IMR-90 (cell line): ENCODE results near the gene AMOTL2. TPM values are rescaled to one million over a fixed set of nuclear protein-coding genes. Genes with fewer than 3 reads are reported as not detected.

ENCODE experiments used
- ATAC-seq: fragments of 200-7000 bp; cut with Tn5 transposase; 2 replicates; pipeline ENCODE4 v1.9.1; 2020; ENCODE audit warnings: low read depth, mild to moderate bottlenecking, moderate library complexity
- BruUV-seq: library from RNA; stranded (reverse); fragments of 400-500 nt; replicated peaks from 2 replicates; lab custom pipeline; 2021; lab: Mats Ljungman, UMichigan
- CTCF ChIA-PET: fragments of 300-600 bp; formaldehyde crosslinking; extraction: SDS; loops from one replicate; lab custom pipeline; 2021; ENCODE audit warnings: antibody characterized with exemption; lab: Yijun Ruan, JAX
- POLR2A ChIA-PET: fragments of 300-600 bp; sonication (Branson Sonifier 250); formaldehyde crosslinking; loops from one replicate; lab custom pipeline; 2022; ENCODE audit warnings: antibody characterized with exemption; ENCODE audit not compliant: unreplicated experiment; lab: Charles Lee
- DNase-seq: peaks from one replicate; pipeline ENCODE4 v3.0.0; 2013
- H2AFZ ChIP-seq: replicated peaks from 2 replicates; pipeline ENCODE3; 2013; ENCODE audit warnings: low read length, mild to moderate bottlenecking; ENCODE audit not compliant: poor library complexity
- H2AK5ac ChIP-seq: 2 replicates; pipeline ENCODE4 v1.6.1; 2013; ENCODE audit warnings: low read depth, low read length, inconsistent platforms
- H2AK9ac ChIP-seq: replicated peaks from 2 replicates; pipeline ENCODE3; 2013; ENCODE audit warnings: mild to moderate bottlenecking, low read depth, low read length, moderate library complexity; ENCODE audit not compliant: poor library complexity
- H2BK120ac ChIP-seq: 2 replicates; pipeline ENCODE4 v1.6.1; 2013; ENCODE audit warnings: low read depth, low read length, inconsistent platforms
- H2BK15ac ChIP-seq: 3 replicates; pipeline ENCODE4 v1.6.1; 2013; ENCODE audit warnings: low read depth, low read length, inconsistent platforms
- H2BK20ac ChIP-seq: 2 replicates; pipeline ENCODE4 v1.6.1; 2013; ENCODE audit warnings: low read depth, mild to moderate bottlenecking, inconsistent platforms, low read length, moderate library complexity
- H2BK5ac ChIP-seq: 2 replicates; pipeline ENCODE4 v1.6.1; 2013; ENCODE audit warnings: mild to moderate bottlenecking, low read depth, low read length, inconsistent platforms; ENCODE audit not compliant: poor library complexity, severe bottlenecking
- H3K14ac ChIP-seq: replicated peaks from 2 replicates; pipeline ENCODE4 v1.6.1; 2013; ENCODE audit warnings: low read depth, low read length, inconsistent platforms
- H3K18ac ChIP-seq: 2 replicates; pipeline ENCODE4 v1.6.1; 2013; ENCODE audit warnings: low read depth, low read length, control low read depth
- H3K23ac ChIP-seq: 2 replicates; pipeline ENCODE4 v1.6.1; 2013; ENCODE audit warnings: low read depth, low read length, inconsistent platforms
- H3K27ac ChIP-seq: 2 replicates; pipeline ENCODE4 v1.5.1; 2013; ENCODE audit warnings: mild to moderate bottlenecking, control low read depth, low read length; ENCODE audit not compliant: insufficient read depth
- H3K27me3 ChIP-seq: 2 replicates; pipeline ENCODE4 v1.6.1; 2013; ENCODE audit warnings: low read length; ENCODE audit not compliant: control insufficient read depth, insufficient read depth
- H3K36me3 ChIP-seq: 2 replicates; pipeline ENCODE4 v1.6.1; 2013; ENCODE audit warnings: low read length, mixed read lengths; ENCODE audit not compliant: control insufficient read depth, insufficient read depth
- H3K4ac ChIP-seq: 2 replicates; pipeline ENCODE4 v1.6.1; 2013; ENCODE audit warnings: low read depth, low read length, inconsistent platforms
- H3K4me1 ChIP-seq: 2 replicates; pipeline ENCODE4 v1.6.1; 2013; ENCODE audit warnings: low read length, mixed read lengths; ENCODE audit not compliant: control insufficient read depth, insufficient read depth
- H3K4me2 ChIP-seq: 2 replicates; pipeline ENCODE4 v1.6.1; 2013; ENCODE audit warnings: low read depth, mild to moderate bottlenecking, control low read depth, low read length, moderate library complexity
- H3K4me3 ChIP-seq: 2 replicates; pipeline ENCODE4 v1.5.1; 2013; ENCODE audit warnings: low read depth, mild to moderate bottlenecking, control low read depth, low read length, moderate library complexity; ENCODE audit not compliant: insufficient read depth
- H3K56ac ChIP-seq: 2 replicates; pipeline ENCODE4 v1.6.1; 2013; ENCODE audit warnings: low read length, inconsistent platforms; ENCODE audit not compliant: insufficient read depth; ENCODE audit errors: extremely low read depth
- H3K79me1 ChIP-seq, 2 experiments: 2 replicates each; pipeline ENCODE4 v1.6.1; 2013; ENCODE audit warnings: low read length in 2 of 2, inconsistent platforms in 1 of 2, low read depth in 1 of 2
- H3K9ac ChIP-seq: 2 replicates; pipeline ENCODE4 v1.6.1; 2013; ENCODE audit warnings: low read depth, low read length, control low read depth
- H3K9me1 ChIP-seq: 2 replicates; pipeline ENCODE4 v1.6.1; 2013; ENCODE audit warnings: low read length, inconsistent platforms; ENCODE audit not compliant: insufficient read depth
- H3K9me3 ChIP-seq: 2 replicates; pipeline ENCODE4 v1.6.1; 2013; ENCODE audit warnings: low read length; ENCODE audit not compliant: control insufficient read depth, insufficient read depth
- H4K20me1 ChIP-seq: 2 replicates; pipeline ENCODE4 v1.6.1; 2013; ENCODE audit warnings: low read length, inconsistent platforms; ENCODE audit not compliant: insufficient read depth
- H4K5ac ChIP-seq: 2 replicates; pipeline ENCODE4 v1.6.1; 2013; ENCODE audit warnings: mild to moderate bottlenecking, low read depth, low read length, control low read depth
- H4K8ac ChIP-seq, 2 experiments: 2 replicates each; pipeline ENCODE4 v1.6.1; 2013; ENCODE audit warnings: low read depth in 2 of 2, low read length in 2 of 2, control low read depth in 1 of 2, inconsistent platforms in 1 of 2
- H4K91ac ChIP-seq: 2 replicates; pipeline ENCODE4 v1.6.1; 2013; ENCODE audit warnings: low read depth, low read length, inconsistent platforms; ENCODE audit not compliant: insufficient read depth
- BHLHE40 ChIP-seq: fragments of 150-350 bp; IDR thresholded peaks from 2 replicates; pipeline ENCODE4 v1.6.1; 2016; ENCODE audit warnings: mild to moderate bottlenecking, low read depth, low read length
- FOS ChIP-seq: fragments of 150-350 bp; IDR thresholded peaks from 2 replicates; pipeline ENCODE4 v1.6.1; 2016; ENCODE audit warnings: low read depth, low read length
- MXI1 ChIP-seq: IDR thresholded peaks from 2 replicates; pipeline ENCODE4 v1.6.1; 2012; ENCODE audit warnings: low read depth, mild to moderate bottlenecking, low read length, moderate library complexity, borderline replicate concordance
- NFE2L2 ChIP-seq: fragments of 150-350 bp; IDR thresholded peaks from 2 replicates; pipeline ENCODE4 v1.6.1; 2016; ENCODE audit warnings: low read depth, mild to moderate bottlenecking, low read length
- POLR2A ChIP-seq: IDR thresholded peaks from 2 replicates; pipeline ENCODE4 v1.6.1; 2012; ENCODE audit warnings: mild to moderate bottlenecking, low read depth, low read length
- RAD21 ChIP-seq: IDR thresholded peaks from 2 replicates; pipeline ENCODE4 v1.6.1; 2012; ENCODE audit warnings: low read length, improper control_type of control experiment
- RCOR1 ChIP-seq: IDR thresholded peaks from 2 replicates; pipeline ENCODE4 v1.6.1; 2012; ENCODE audit warnings: mild to moderate bottlenecking, low read length, improper control_type of control experiment; ENCODE audit not compliant: insufficient replicate concordance
- RFX5 ChIP-seq: IDR thresholded peaks from 2 replicates; pipeline ENCODE4 v1.8.0; 2012; ENCODE audit warnings: low read depth, mild to moderate bottlenecking, low read length, moderate library complexity
- WGBS, 2 experiments: methylation state at CpG; one replicate each; pipeline versions ENCODE4 v1.1.5 to v1.1.7; 2013; ENCODE audit warnings: missing lambda C conversion rate in 2 of 2; ENCODE audit not compliant: insufficient read length in 1 of 2; ENCODE audit errors: extremely low coverage in 2 of 2; 5-methylcytosine and 5-hydroxymethylcytosine counted together
- dilution Hi-C: fragments of 300-500 bp; cut with HindIII; formaldehyde crosslinking; loops from one replicate; pipeline ENCODE4 v1.14.3; 2018; ENCODE audit warnings: low sequenced_read_pairs; ENCODE audit not compliant: unreplicated experiment
- in situ Hi-C: fragments of 300-500 bp; cut with MboI; formaldehyde crosslinking; loops from 3 replicates; pipeline ENCODE4 v1.14.3; 2019; ENCODE audit warnings: low sequenced_read_pairs, inconsistent platforms, mixed read lengths
- intact Hi-C: fragments of 100-400 bp; cut with micrococcal nuclease; formaldehyde crosslinking; loops from 2 replicates; pipeline ENCODE4 v1.10.0; 2022
- polyA plus RNA-seq, 3 experiments: library from polyadenylated mRNA; depleted of rRNA; stranded (reverse); fragments of >200 nt; gene quantifications; 2 replicates each; pipeline ENCODE4 v1.2.3, GENCODE V29; 2012; ENCODE audit warnings: low replicate concordance in 1 of 3
- total RNA-seq: library from RNA; depleted of rRNA; stranded (reverse); fragments of >200 nt; gene quantifications from 2 replicates; pipeline ENCODE4 v1.2.3, GENCODE V29; 2012
- TF ChIP-seq, protein P1 (sequence below): conservative IDR thresholded peaks from 2 replicates; pipeline ENCODE4 v1.5.1; 2012; ENCODE audit warnings: mild to moderate bottlenecking, low read depth, low read length, improper control_type of control experiment
- TF ChIP-seq, protein P2 (sequence below): fragments of 150-350 bp; IDR thresholded peaks from 2 replicates; pipeline ENCODE4 v1.6.1; 2016; ENCODE audit warnings: low read depth, mild to moderate bottlenecking, low read length, moderate library complexity, borderline replicate concordance

The AMOTL2 gene
- total and polyA plus RNA-seq, 2 of the 4 experiments (the other 2 are of a cell fraction) = 162 to 176 TPM

GRCh38 chr3:134333522-134334181, 40.6 kb downstream of the AMOTL2 start (continued):
- TF ChIP-seq, protein P1, sequence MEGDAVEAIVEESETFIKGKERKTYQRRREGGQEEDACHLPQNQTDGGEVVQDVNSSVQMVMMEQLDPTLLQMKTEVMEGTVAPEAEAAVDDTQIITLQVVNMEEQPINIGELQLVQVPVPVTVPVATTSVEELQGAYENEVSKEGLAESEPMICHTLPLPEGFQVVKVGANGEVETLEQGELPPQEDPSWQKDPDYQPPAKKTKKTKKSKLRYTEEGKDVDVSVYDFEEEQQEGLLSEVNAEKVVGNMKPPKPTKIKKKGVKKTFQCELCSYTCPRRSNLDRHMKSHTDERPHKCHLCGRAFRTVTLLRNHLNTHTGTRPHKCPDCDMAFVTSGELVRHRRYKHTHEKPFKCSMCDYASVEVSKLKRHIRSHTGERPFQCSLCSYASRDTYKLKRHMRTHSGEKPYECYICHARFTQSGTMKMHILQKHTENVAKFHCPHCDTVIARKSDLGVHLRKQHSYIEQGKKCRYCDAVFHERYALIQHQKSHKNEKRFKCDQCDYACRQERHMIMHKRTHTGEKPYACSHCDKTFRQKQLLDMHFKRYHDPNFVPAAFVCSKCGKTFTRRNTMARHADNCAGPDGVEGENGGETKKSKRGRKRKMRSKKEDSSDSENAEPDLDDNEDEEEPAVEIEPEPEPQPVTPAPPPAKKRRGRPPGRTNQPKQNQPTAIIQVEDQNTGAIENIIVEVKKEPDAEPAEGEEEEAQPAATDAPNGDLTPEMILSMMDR = 0 out of 2 replicates have a peak, but pooled peaks have one; percentile 21

DNA sequence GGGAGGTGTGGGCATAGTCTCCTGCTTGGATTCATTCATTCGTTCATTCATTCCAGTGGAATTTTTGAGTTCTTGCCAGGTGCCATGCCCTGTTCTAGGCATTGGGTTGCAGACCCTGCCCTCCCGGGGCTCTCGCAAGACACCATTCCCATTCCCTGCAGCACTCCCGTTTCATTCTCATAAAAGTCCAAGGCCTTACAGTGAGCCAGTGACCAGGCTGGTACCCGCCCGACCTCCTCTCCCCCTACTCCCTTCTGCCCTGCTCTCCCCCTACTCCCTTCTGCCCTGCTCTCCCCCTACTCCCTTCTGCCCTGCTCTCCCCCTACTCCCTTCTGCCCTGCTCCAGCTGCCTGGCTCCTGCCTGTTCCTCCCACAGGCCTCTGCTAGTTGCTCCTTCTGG, 41.9 kb downstream of the AMOTL2 start:
- H2AK9ac ChIP-seq = peak overlapping the region; percentile 18
- peaks cover 58% of the 10 kb centered on the region for H3K4me1 ChIP-seq
- peak overlapping the region; percentile 53 to 70; a peak in 3 of 4 replicates for H4K8ac ChIP-seq
- H2BK20ac ChIP-seq = peak overlapping the region; percentile 87
- H4K20me1 ChIP-seq = peaks cover 4% of the 10 kb centered on the region; the same call in 1 of the 2 replicates
- BruUV-seq = no TSS peak
- H3K36me3 ChIP-seq = no peaks in the 10 kb centered on the region
- H3K9me1 ChIP-seq = peaks cover 34% of the 10 kb centered on the region
- H3K27ac ChIP-seq = peak overlapping the region; percentile 89
- CTCF ChIA-PET = interaction anchor here (1.4 to 1.7 kb wide), 2 partner anchors 26 to 141 kb away, joined by 6 to 12 read pairs; no protein-coding TSS in a partner anchor
- in situ Hi-C loops = no loop called here
- H3K18ac ChIP-seq = peak overlapping the region; percentile 58
- POLR2A ChIA-PET = interaction anchor here (1.2 to 1.7 kb wide), 3 partner anchors 14 to 40 kb away, joined by 3 to 5 read pairs (median 4); no protein-coding TSS in a partner anchor
- peak overlapping the region; percentile 51 for H3K9ac ChIP-seq
- H2BK15ac ChIP-seq = peak overlapping the region; percentile 85; the same call in 1 of the 3 replicates
- peak overlapping the region; percentile 73; the same call in 1 of the 2 replicates for H4K5ac ChIP-seq
- peak overlapping the region; percentile 87 for H3K14ac ChIP-seq
- no peaks in the 10 kb centered on the region for H3K9me3 ChIP-seq
- H3K79me1 ChIP-seq = peaks cover 0 to 37% of the 10 kb centered on the region in 2 experiments; a peak in 2 of 4 replicates
- DNase-seq (no peak), ATAC-seq (no peak)
- peak overlapping the region; percentile 52 for H3K23ac ChIP-seq
- WGBS, 2 experiments = 96% methylated on average over 5 of the region's 6 CpGs; no CpG with 5 or more reads in 1 of the 2 experiments
- dilution Hi-C loops = no loop called here
- peak overlapping the region; percentile 100 for H2BK5ac ChIP-seq
- H3K56ac ChIP-seq = peak overlapping the region; percentile 94; the same call in 1 of the 2 replicates
- H2AK5ac ChIP-seq = peak overlapping the region; percentile 78; the same call in 1 of the 2 replicates
- peak overlapping the region; percentile 81 for H2BK120ac ChIP-seq
- H4K91ac ChIP-seq = peak overlapping the region; percentile 94
- no peaks in the 10 kb centered on the region for H3K27me3 ChIP-seq
- intact Hi-C loops = no loop called here
- no peak overlapping the region for H3K4me2 ChIP-seq
- peak overlapping the region; percentile 85 for H3K4ac ChIP-seq
- no peak overlapping the region for H2AFZ ChIP-seq
- H3K4me3 ChIP-seq = no peak overlapping the region
- TF ChIP-seq RCOR1 (no peak), POLR2A (no peak), MXI1 (no peak), RFX5 (no peak), NFE2L2 (no peak), BHLHE40 (no peak), RAD21 (no peak), FOS (no peak)
- TF ChIP-seq, protein P1 = no peak
- TF ChIP-seq, protein P2, sequence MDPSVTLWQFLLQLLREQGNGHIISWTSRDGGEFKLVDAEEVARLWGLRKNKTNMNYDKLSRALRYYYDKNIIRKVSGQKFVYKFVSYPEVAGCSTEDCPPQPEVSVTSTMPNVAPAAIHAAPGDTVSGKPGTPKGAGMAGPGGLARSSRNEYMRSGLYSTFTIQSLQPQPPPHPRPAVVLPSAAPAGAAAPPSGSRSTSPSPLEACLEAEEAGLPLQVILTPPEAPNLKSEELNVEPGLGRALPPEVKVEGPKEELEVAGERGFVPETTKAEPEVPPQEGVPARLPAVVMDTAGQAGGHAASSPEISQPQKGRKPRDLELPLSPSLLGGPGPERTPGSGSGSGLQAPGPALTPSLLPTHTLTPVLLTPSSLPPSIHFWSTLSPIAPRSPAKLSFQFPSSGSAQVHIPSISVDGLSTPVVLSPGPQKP = no peak
